Spleen (tissue), 11 donors: ENCODE data around the gene DMXL1. TPM values are rescaled to one million over a fixed set of nuclear protein-coding genes. Genes with fewer than 3 reads are reported as not detected.
"Not testable (repeated sequence)": the region's sequence is repeated elsewhere in the genome, so short reads cannot be mapped to it uniquely, and the experiment has no call there.

Experiments used
- DNase-seq: peaks from one replicate; pipeline ENCODE4 v3.0.0-alpha.2; 2020
- H3K27ac ChIP-seq, 8 donors: fragments of 200-600 bp; sonication (generic) in 7 of 8; 1 replicate in 4 of 8; 2 replicates in 4 of 8; pipeline versions ENCODE4 v1.5.0 to v1.8.0; 2016 to 2021; ENCODE audit warnings: inconsistent platforms in 4 of 8, mild to moderate bottlenecking in 4 of 8, moderate library complexity in 1 of 8
- H3K27me3 ChIP-seq, 7 donors: fragments of 200-600 bp; sonication (generic) in 6 of 7; replicated peaks in 1 of 7; 1 replicate in 4 of 7; 2 replicates in 3 of 7; pipeline versions ENCODE4 v1.5.0 to v1.8.0; 2016 to 2021; ENCODE audit warnings: inconsistent platforms in 3 of 7, mild to moderate bottlenecking in 1 of 7
- H3K36me3 ChIP-seq, 6 donors: fragments of 200-600 bp; sonication (generic) in 5 of 6; 1 replicate in 4 of 6; 2 replicates in 2 of 6; pipeline versions ENCODE4 v1.5.0 to v1.8.0; 2016 to 2021; ENCODE audit warnings: inconsistent platforms in 2 of 6
- H3K4me1 ChIP-seq, 6 donors: fragments of 200-600 bp; sonication (generic) in 5 of 6; 1 replicate in 3 of 6; 2 replicates in 3 of 6; pipeline versions ENCODE4 v1.5.0 to v1.8.0; 2016 to 2021; ENCODE audit warnings: inconsistent platforms in 3 of 6
- H3K4me3 ChIP-seq, 8 donors: fragments of 200-600 bp; sonication (generic) in 7 of 8; 1 replicate in 4 of 8; 2 replicates in 4 of 8; pipeline versions ENCODE4 v1.5.0 to v1.8.0; 2016 to 2021; ENCODE audit warnings: inconsistent platforms in 4 of 8, mild to moderate bottlenecking in 4 of 8, moderate library complexity in 2 of 8
- H3K9me3 ChIP-seq, 8 donors: fragments of 200-600 bp; sonication (generic) in 7 of 8; 1 replicate in 4 of 8; 2 replicates in 4 of 8; pipeline versions ENCODE4 v1.5.0 to v1.8.0; 2016 to 2021; ENCODE audit warnings: inconsistent platforms in 4 of 8
- CTCF ChIP-seq, 11 experiments: fragments of 200-600 bp in 7 of 11; fragments of 450-650 bp in 4 of 11; sonication (generic) in 4 of 11; IDR thresholded peaks in 8 of 11; conservative IDR thresholded peaks in 3 of 11; 1 replicate in 7 of 11; 2 replicates in 4 of 11; pipeline versions ENCODE4 v1.4.0 to v1.8.0; 2016 to 2021; ENCODE audit warnings: antibody characterized with exemption in 11 of 11, inconsistent platforms in 4 of 11, mild to moderate bottlenecking in 1 of 11
- POLR2A ChIP-seq, 3 donors: fragments of 450-650 bp; IDR thresholded peaks; one replicate each; pipeline ENCODE4 v1.5.1; 2017; ENCODE audit warnings: antibody characterized with exemption in 3 of 3, mild to moderate bottlenecking in 1 of 3
- POLR2AphosphoS5 ChIP-seq, 3 donors: sonication (generic); formaldehyde crosslinking; IDR thresholded peaks; one replicate each; pipeline ENCODE4 v1.5.1; 2017; ENCODE audit warnings: antibody characterized with exemption in 3 of 3
- WGBS, 5 donors: extraction: QIAGEN DNeasy Blood & Tissue Kit in 3 of 5; methylation state at CpG; one replicate each; pipeline versions ENCODE4 v1.1.5 to v1.1.7; 2013 to 2018; 5-methylcytosine and 5-hydroxymethylcytosine counted together
- intact Hi-C: fragments of 100-400 bp; cut with DNase I; formaldehyde crosslinking; loops from one replicate; pipeline ENCODE4 v1.15.0; 2023; ENCODE audit warnings: low total_unique reads
- polyA plus RNA-seq, 3 donors: library from polyadenylated mRNA; stranded (reverse); fragments of 200-250 nt; gene quantifications; one replicate each; pipeline ENCODE4 v1.2.1, GENCODE V29; 2013
- total RNA-seq, 7 donors: library from RNA; depleted of rRNA in 3 of 7; stranded (reverse); fragments of >200 nt in 3 of 7; fragmentation: NEBNext Ultra II Directional in 4 of 7; extraction: Animal tissue kit (Norgen Biotek cat#: 25700) in 4 of 7; gene quantifications; one replicate each; pipeline versions ENCODE4 v1.1.0 to v1.2.1, GENCODE V29; 2016 to 2021
- donor health status: healthy with polysubstance abuse.
- donor health status: DM: no; HTN: no; CAD: no; lungs with moderate emphysema.
- donor health status: DM: no; HTN: no; CAD: no.
- donor health status: Bipolar disorder and iron deficiency.
- donor health status: healthy.
- donor health status: DM: no; HTN: no; CAD: no.
- donor health status: DM: yes; HTN: yes; CAD: no.

Gene DMXL1
- total and polyA plus RNA-seq, 10 donors = 19.3 to 89.9 (median 72.0) TPM

GRCh38 chr5:119123280-119123679 lies 52.4 kb downstream of the DMXL1 start:
- no peak overlapping the region for H3K27ac ChIP-seq
- peaks cover 0 to 76% (median 24%) of the 10 kb centered on the region in 6 donors for H3K36me3 ChIP-seq
- TF ChIP-seq CTCF (IDR thresholded peaks at IDR 0.05 in 8 of 11, conservative IDR thresholded peaks at IDR 0.05 in 3 of 11) = no peak
- H3K4me3 ChIP-seq = no peak overlapping the region
- 94 to 100% (median 96%) methylated on average over 2 of the region's 2 CpGs; no CpG with 5 or more reads in 2 of the 5 donors for WGBS, 5 donors
- no peaks in the 10 kb centered on the region for H3K27me3 ChIP-seq
- no peaks in the 10 kb centered on the region for H3K9me3 ChIP-seq
- DNase-seq = no peak
- intact Hi-C loops = no loop called here
- no peaks in the 10 kb centered on the region for H3K4me1 ChIP-seq

- intact Hi-C loops = no loop called here
- Histone ChIP-seq H3K27me3 (no peaks in the 10 kb centered on the region), H3K36me3 (peaks cover 0 to 45% (median 35%) of the 10 kb centered on the region in 6 donors), H3K27ac (no peak overlapping the region), H3K4me1 (no peaks in the 10 kb centered on the region), H3K4me3 (no peak overlapping the region), H3K9me3 (peaks cover 0 to 3% (median 0%) of the 10 kb centered on the region in 8 donors)
- no peak for DNase-seq
- TF ChIP-seq POLR2AphosphoS5 (IDR thresholded peaks at IDR 0.05) = no peak
- no peak for TF ChIP-seq POLR2A (IDR thresholded peaks at IDR 0.05)
- no peak for TF ChIP-seq CTCF (IDR thresholded peaks at IDR 0.05 in 8 of 11, conservative IDR thresholded peaks at IDR 0.05 in 3 of 11)
- WGBS, 5 donors = 68 to 95% (median 85%) methylated on average over 2 of the region's 2 CpGs
These were observed 58.9 kb downstream of the DMXL1 start for GRCh38 chr5:119129770-119130169.

GRCh38 chr5:119131530-119132304 lies 60.8 kb downstream of the DMXL1 start:
- no peaks in the 10 kb centered on the region for H3K27me3 ChIP-seq
- no peaks in the 10 kb centered on the region for H3K4me1 ChIP-seq
- H3K4me3 ChIP-seq = no peak overlapping the region
- intact Hi-C loops = no loop called here
- DNase-seq = no peak
- H3K27ac ChIP-seq = no peak overlapping the region
- H3K9me3 ChIP-seq = peaks cover 0 to 22% (median 16%) of the 10 kb centered on the region in 8 donors
- peaks cover 0 to 60% (median 32%) of the 10 kb centered on the region in 6 donors for H3K36me3 ChIP-seq
- no peak for TF ChIP-seq POLR2AphosphoS5 (IDR thresholded peaks at IDR 0.05)
- 98 to 100% (median 99%) methylated on average over 2 of the region's 2 CpGs for WGBS, 5 donors

GRCh38 chr5:119135743-119136142 lies 64.9 kb downstream of the DMXL1 start:
- H3K27ac ChIP-seq, intact Hi-C loops, H3K4me3 ChIP-seq, DNase-seq, H3K27me3 ChIP-seq, H3K4me1 ChIP-seq: not testable (repeated sequence)
- 97 to 100% (median 98%) methylated on average over 4 of the region's 4 CpGs for WGBS, 5 donors
- Histone ChIP-seq H3K36me3 (peaks cover 0 to 86% (median 26%) of the 10 kb centered on the region in 6 donors), H3K9me3 (peaks cover 0 to 30% (median 19%) of the 10 kb centered on the region in 8 donors)

- no peak overlapping the region for H3K27ac ChIP-seq
- no peaks in the 10 kb centered on the region for H3K4me1 ChIP-seq
- DNase-seq = no peak
- peaks cover 0 to 30% (median 19%) of the 10 kb centered on the region in 8 donors for H3K9me3 ChIP-seq
- intact Hi-C loops = no loop called here
- no peak overlapping the region for H3K4me3 ChIP-seq
- TF ChIP-seq POLR2AphosphoS5 (IDR thresholded peaks at IDR 0.05) (no peak), CTCF (IDR thresholded peaks at IDR 0.05 in 8 of 11, conservative IDR thresholded peaks at IDR 0.05 in 3 of 11) (no peak), POLR2A (IDR thresholded peaks at IDR 0.05) (no peak)
- H3K36me3 ChIP-seq = peaks cover 0 to 76% (median 26%) of the 10 kb centered on the region in 6 donors
- H3K27me3 ChIP-seq = no peaks in the 10 kb centered on the region
- WGBS, 5 donors = 95 to 100% (median 97%) methylated on average over 7 of the region's 7 CpGs
These were observed 65.9 kb downstream of the DMXL1 start for GRCh38 chr5:119136666-119137318.
